K562 (cell line): Measurements from ENCODE around the gene CYRIA. TPM values are rescaled to one million over a fixed set of nuclear protein-coding genes. Genes with fewer than 3 reads are reported as not detected.

Source experiments
- CXXC5 ChIP-seq: fragments of 250-450 bp; sonication (Bioruptor Pico); IDR thresholded peaks from 2 replicates; pipeline ENCODE4 v1.8.0; 2022; ENCODE audit warnings: inconsistent platforms, mild to moderate bottlenecking, moderate library complexity
- ETV6 ChIP-seq, 3 experiments: fragments of 150-350 bp in 1 of 3; sonication (generic) in 1 of 3; formaldehyde crosslinking in 1 of 3; IDR thresholded peaks; 2 replicates each; pipeline versions ENCODE4 v1.6.1 to v1.8.0; 2014 to 2022; ENCODE audit warnings: borderline replicate concordance in 2 of 3, low read depth in 2 of 3, antibody characterized with exemption in 1 of 3, low read length in 1 of 3, mild to moderate bottlenecking in 1 of 3, missing genetic modification reagents in 1 of 3
- FUS ChIP-seq: fragments of 200-400 bp; formaldehyde crosslinking; optimal IDR thresholded peaks from 2 replicates; pipeline ENCODE3; 2017; ENCODE audit warnings: low read depth, low read length
- POLR2A ChIP-seq: fragments of 450-650 bp; conservative IDR thresholded peaks from 2 replicates; pipeline ENCODE4 v1.6.1; 2016
- RNF2 ChIP-seq: sonication (generic); IDR thresholded peaks from 2 replicates; pipeline ENCODE4 v1.6.1; 2016
- SRSF7 ChIP-seq: fragments of 200-400 bp; formaldehyde crosslinking; optimal IDR thresholded peaks from 2 replicates; pipeline ENCODE3; 2017; ENCODE audit warnings: mild to moderate bottlenecking, low read depth, low read length
- STAT5B ChIP-seq: fragments of 250-450 bp; sonication (Bioruptor Pico); IDR thresholded peaks from 2 replicates; pipeline ENCODE4 v1.8.0; 2021; ENCODE audit warnings: mild to moderate bottlenecking, inconsistent platforms
- TCFL5 ChIP-seq: fragments of 250-450 bp; sonication (Bioruptor Pico); conservative IDR thresholded peaks from 2 replicates; pipeline ENCODE4 v1.6.1; 2021; ENCODE audit warnings: mild to moderate bottlenecking, moderate library complexity, matching md5 sums
- ZNF146 ChIP-seq: IDR thresholded peaks from one replicate; pipeline ENCODE4 v1.6.1; 2018; ENCODE audit warnings: missing compliant biosample characterization; ENCODE audit not compliant: unreplicated experiment
- ZNF175 ChIP-seq: fragments of 200-800 bp; sonication (Bioruptor generic); IDR thresholded peaks from 2 replicates; pipeline ENCODE4 v1.6.1; 2016; ENCODE audit warnings: low read depth, mild to moderate bottlenecking, missing genetic modification characterization, missing compliant biosample characterization
- ZNF76 ChIP-seq: fragments of 250-450 bp; sonication (Bioruptor Pico); IDR thresholded peaks from 2 replicates; pipeline ENCODE4 v1.4.0; 2020; ENCODE audit warnings: mild to moderate bottlenecking, moderate library complexity, borderline replicate concordance
- polyA plus RNA-seq, 8 experiments: library from polyadenylated mRNA; depleted of rRNA in 4 of 8; stranded (reverse) in 5 of 8; unstranded in 3 of 8; fragments of >200 nt; fragmentation: Nextera tagmentation in 2 of 8; fragmentation: Illumina TruSeq in 1 of 8; extraction: Ambion mirVana in 2 of 8; extraction: Trizol in 1 of 8; gene quantifications; 2 replicates each; pipeline versions ENCODE4 v1.2.1 to v1.2.3, GENCODE V29; 2011 to 2014; ENCODE audit warnings: inconsistent platforms in 1 of 8, missing spikeins in 1 of 8
- total RNA-seq, 7 experiments: library from RNA; depleted of rRNA in 6 of 7; stranded (reverse); fragments of >200 nt in 6 of 7; fragmentation: Illumina TruSeq in 2 of 7; extraction: Trizol in 2 of 7; gene quantifications; 2 replicates each; pipeline versions ENCODE4 v1.2.1 to v1.2.3, GENCODE V29; 2011 to 2021; ENCODE audit warnings: low replicate concordance in 1 of 7
- TF ChIP-seq, protein P1 (sequence below), 2 experiments: IDR thresholded peaks; 2 replicates each; pipeline ENCODE4 v1.6.1; 2012; ENCODE audit warnings: improper control_type of control experiment in 2 of 2, low read depth in 2 of 2, low read length in 2 of 2, borderline replicate concordance in 1 of 2
- TF ChIP-seq, protein P2 (sequence below): sonication (generic); formaldehyde crosslinking; IDR thresholded peaks from 2 replicates; pipeline ENCODE4 v1.8.0; 2022; ENCODE audit warnings: missing genetic modification reagents, mild to moderate bottlenecking, moderate library complexity, borderline replicate concordance
- TF ChIP-seq, protein P3 (sequence below): fragments of 450-650 bp; formaldehyde crosslinking; IDR thresholded peaks from 2 replicates; pipeline ENCODE4 v1.4.0; 2020; ENCODE audit warnings: mild to moderate bottlenecking, moderate library complexity
- TF ChIP-seq, protein P4 (sequence below): sonication (generic); formaldehyde crosslinking; IDR thresholded peaks from 2 replicates; pipeline ENCODE4 v1.8.1; 2022; ENCODE audit warnings: missing genetic modification reagents
- TF ChIP-seq, protein P5 (sequence below): fragments of 450-650 bp; formaldehyde crosslinking; IDR thresholded peaks from 2 replicates; pipeline ENCODE4 v1.4.0; 2020; ENCODE audit warnings: mild to moderate bottlenecking
- TF ChIP-seq, protein P6 (sequence below): fragments of 150-350 bp; IDR thresholded peaks from 2 replicates; pipeline ENCODE4 v1.6.1; 2014; ENCODE audit warnings: low read depth, mild to moderate bottlenecking, low read length, borderline replicate concordance

Gene CYRIA
- total and polyA plus RNA-seq, 9 of the 15 experiments (the other 6 are each of a cell fraction or from before 2014, with no cell fraction given), result 0.84 to 5.6 (median 3.0) TPM

DNA sequence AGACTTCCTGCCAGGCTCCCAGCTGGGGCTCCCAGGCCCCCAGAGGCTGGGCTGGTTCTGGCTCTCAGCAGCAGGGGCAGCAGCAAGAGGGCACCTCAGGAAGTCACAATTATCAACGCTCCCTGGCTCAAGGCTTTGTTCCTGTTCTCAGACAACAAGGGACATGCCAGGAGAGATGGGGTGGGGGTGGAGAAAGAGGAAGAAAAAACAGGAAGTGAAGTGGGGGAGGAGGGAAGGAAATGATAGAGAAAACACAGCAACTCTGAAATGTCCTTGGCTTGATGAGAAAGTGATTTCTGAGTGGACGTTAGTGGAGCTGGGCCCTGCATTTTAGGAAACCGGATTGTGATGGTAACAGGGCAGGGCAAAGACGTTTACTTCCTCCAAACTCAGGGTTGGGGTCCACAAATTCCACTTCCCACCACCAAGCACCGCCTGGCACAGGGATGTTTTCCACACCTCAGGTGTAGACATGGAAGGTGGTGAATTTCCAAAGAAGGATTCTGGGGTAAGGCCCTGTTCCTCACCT lies 40.4 kb downstream of the CYRIA start (continued):
- TF ChIP-seq, protein P1, sequence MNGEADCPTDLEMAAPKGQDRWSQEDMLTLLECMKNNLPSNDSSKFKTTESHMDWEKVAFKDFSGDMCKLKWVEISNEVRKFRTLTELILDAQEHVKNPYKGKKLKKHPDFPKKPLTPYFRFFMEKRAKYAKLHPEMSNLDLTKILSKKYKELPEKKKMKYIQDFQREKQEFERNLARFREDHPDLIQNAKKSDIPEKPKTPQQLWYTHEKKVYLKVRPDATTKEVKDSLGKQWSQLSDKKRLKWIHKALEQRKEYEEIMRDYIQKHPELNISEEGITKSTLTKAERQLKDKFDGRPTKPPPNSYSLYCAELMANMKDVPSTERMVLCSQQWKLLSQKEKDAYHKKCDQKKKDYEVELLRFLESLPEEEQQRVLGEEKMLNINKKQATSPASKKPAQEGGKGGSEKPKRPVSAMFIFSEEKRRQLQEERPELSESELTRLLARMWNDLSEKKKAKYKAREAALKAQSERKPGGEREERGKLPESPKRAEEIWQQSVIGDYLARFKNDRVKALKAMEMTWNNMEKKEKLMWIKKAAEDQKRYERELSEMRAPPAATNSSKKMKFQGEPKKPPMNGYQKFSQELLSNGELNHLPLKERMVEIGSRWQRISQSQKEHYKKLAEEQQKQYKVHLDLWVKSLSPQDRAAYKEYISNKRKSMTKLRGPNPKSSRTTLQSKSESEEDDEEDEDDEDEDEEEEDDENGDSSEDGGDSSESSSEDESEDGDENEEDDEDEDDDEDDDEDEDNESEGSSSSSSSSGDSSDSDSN (IDR thresholded peaks at IDR 0.05; ENCODE audit: borderline replicate concordance in 1 of 2, low read depth in 2 of 2, low read length in 2 of 2), result no peak
- TF ChIP-seq STAT5B (CRISPR knock-in tag) (no peak), FUS (no peak), TCFL5 (CRISPR knock-in tag) (no peak), ETV6 (IDR thresholded peaks at IDR 0.05; ENCODE audit: borderline replicate concordance in 1 of 2, low read depth in 2 of 2, low read length in 1 of 2) (peak; percentile 96 to 98), ETV6 (CRISPR knock-in tag; IDR thresholded peaks at IDR 0.05; ENCODE audit: borderline replicate concordance) (no peak), CXXC5 (CRISPR knock-in tag) (0 out of 2 replicates have a peak, but pooled peaks have one; percentile 40), ZNF146 (CRISPR knock-in tag) (no peak), SRSF7 (no peak), RNF2 (peak; percentile 76; the same call in 1 of the 2 replicates), ZNF175 (CRISPR knock-in tag) (peak; percentile 86), POLR2A (no peak), ZNF76 (CRISPR knock-in tag) (no peak)
- TF ChIP-seq, protein P2, sequence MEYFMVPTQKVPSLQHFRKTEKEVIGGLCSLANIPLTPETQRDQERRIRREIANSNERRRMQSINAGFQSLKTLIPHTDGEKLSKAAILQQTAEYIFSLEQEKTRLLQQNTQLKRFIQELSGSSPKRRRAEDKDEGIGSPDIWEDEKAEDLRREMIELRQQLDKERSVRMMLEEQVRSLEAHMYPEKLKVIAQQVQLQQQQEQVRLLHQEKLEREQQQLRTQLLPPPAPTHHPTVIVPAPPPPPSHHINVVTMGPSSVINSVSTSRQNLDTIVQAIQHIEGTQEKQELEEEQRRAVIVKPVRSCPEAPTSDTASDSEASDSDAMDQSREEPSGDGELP, result no peak
- TF ChIP-seq, protein P3, sequence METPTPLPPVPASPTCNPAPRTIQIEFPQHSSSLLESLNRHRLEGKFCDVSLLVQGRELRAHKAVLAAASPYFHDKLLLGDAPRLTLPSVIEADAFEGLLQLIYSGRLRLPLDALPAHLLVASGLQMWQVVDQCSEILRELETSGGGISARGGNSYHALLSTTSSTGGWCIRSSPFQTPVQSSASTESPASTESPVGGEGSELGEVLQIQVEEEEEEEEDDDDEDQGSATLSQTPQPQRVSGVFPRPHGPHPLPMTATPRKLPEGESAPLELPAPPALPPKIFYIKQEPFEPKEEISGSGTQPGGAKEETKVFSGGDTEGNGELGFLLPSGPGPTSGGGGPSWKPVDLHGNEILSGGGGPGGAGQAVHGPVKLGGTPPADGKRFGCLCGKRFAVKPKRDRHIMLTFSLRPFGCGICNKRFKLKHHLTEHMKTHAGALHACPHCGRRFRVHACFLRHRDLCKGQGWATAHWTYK (CRISPR knock-in tag), result peak; percentile 53; the same call in 1 of the 2 replicates
- TF ChIP-seq, protein P4, sequence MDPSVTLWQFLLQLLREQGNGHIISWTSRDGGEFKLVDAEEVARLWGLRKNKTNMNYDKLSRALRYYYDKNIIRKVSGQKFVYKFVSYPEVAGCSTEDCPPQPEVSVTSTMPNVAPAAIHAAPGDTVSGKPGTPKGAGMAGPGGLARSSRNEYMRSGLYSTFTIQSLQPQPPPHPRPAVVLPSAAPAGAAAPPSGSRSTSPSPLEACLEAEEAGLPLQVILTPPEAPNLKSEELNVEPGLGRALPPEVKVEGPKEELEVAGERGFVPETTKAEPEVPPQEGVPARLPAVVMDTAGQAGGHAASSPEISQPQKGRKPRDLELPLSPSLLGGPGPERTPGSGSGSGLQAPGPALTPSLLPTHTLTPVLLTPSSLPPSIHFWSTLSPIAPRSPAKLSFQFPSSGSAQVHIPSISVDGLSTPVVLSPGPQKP (CRISPR knock-in tag), result no peak
- TF ChIP-seq, protein P5, sequence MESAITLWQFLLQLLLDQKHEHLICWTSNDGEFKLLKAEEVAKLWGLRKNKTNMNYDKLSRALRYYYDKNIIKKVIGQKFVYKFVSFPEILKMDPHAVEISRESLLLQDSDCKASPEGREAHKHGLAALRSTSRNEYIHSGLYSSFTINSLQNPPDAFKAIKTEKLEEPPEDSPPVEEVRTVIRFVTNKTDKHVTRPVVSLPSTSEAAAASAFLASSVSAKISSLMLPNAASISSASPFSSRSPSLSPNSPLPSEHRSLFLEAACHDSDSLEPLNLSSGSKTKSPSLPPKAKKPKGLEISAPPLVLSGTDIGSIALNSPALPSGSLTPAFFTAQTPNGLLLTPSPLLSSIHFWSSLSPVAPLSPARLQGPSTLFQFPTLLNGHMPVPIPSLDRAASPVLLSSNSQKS (CRISPR knock-in tag), result no peak
- TF ChIP-seq, protein P6, sequence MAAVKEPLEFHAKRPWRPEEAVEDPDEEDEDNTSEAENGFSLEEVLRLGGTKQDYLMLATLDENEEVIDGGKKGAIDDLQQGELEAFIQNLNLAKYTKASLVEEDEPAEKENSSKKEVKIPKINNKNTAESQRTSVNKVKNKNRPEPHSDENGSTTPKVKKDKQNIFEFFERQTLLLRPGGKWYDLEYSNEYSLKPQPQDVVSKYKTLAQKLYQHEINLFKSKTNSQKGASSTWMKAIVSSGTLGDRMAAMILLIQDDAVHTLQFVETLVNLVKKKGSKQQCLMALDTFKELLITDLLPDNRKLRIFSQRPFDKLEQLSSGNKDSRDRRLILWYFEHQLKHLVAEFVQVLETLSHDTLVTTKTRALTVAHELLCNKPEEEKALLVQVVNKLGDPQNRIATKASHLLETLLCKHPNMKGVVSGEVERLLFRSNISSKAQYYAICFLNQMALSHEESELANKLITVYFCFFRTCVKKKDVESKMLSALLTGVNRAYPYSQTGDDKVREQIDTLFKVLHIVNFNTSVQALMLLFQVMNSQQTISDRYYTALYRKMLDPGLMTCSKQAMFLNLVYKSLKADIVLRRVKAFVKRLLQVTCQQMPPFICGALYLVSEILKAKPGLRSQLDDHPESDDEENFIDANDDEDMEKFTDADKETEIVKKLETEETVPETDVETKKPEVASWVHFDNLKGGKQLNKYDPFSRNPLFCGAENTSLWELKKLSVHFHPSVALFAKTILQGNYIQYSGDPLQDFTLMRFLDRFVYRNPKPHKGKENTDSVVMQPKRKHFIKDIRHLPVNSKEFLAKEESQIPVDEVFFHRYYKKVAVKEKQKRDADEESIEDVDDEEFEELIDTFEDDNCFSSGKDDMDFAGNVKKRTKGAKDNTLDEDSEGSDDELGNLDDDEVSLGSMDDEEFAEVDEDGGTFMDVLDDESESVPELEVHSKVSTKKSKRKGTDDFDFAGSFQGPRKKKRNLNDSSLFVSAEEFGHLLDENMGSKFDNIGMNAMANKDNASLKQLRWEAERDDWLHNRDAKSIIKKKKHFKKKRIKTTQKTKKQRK, result no peak
